WTC11 (cell line): ENCODE data around the gene ZNF341.

ENCODE experiments used
- CREM ChIP-seq: sonication (generic); formaldehyde crosslinking; IDR thresholded peaks from 2 replicates; pipeline ENCODE4 v1.8.1; 2022; ENCODE audit warnings: mild to moderate bottlenecking, missing genetic modification reagents, moderate library complexity
- HMGA2 ChIP-seq: fragments of 250-450 bp; sonication (Bioruptor Pico); IDR thresholded peaks from 2 replicates; pipeline ENCODE4 v1.4.0; 2021; ENCODE audit warnings: mild to moderate bottlenecking, moderate library complexity
- MYBL2 ChIP-seq: sonication (generic); formaldehyde crosslinking; IDR thresholded peaks from 2 replicates; pipeline ENCODE4 v1.8.1; 2023; ENCODE audit warnings: mild to moderate bottlenecking, moderate library complexity, missing genetic modification reagents
- NR3C1 ChIP-seq: sonication (generic); formaldehyde crosslinking; conservative IDR thresholded peaks from 2 replicates; pipeline ENCODE4 v1.8.1; 2023; ENCODE audit warnings: low read depth, mild to moderate bottlenecking, missing genetic modification reagents
- TF ChIP-seq, protein P1 (sequence below): fragments of 200-600 bp; IDR thresholded peaks from 2 replicates; pipeline ENCODE4 v1.8.0; 2022; ENCODE audit warnings: antibody characterized with exemption

DNA sequence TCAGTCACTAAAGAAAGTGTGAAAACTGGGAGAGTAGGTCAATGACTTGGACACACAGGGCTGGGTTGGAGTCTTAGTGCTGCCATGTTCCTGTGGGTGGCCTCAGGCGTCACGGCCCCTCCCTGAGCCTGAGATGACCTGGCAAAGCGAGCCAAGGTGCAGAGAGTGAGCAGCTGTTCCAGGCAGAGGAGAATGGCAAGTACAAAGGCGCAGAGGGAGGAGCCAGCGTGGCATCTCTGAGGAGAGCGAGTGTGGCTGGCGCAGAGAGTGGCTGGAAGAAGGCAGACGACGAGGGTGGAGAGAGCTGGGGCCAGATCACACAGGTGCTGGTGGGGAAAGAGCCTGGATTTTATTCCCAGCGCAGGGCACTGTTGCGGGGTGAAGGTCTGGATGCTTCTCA lies 58.8 kb downstream of the ZNF341 start:
- TF ChIP-seq, protein P1, sequence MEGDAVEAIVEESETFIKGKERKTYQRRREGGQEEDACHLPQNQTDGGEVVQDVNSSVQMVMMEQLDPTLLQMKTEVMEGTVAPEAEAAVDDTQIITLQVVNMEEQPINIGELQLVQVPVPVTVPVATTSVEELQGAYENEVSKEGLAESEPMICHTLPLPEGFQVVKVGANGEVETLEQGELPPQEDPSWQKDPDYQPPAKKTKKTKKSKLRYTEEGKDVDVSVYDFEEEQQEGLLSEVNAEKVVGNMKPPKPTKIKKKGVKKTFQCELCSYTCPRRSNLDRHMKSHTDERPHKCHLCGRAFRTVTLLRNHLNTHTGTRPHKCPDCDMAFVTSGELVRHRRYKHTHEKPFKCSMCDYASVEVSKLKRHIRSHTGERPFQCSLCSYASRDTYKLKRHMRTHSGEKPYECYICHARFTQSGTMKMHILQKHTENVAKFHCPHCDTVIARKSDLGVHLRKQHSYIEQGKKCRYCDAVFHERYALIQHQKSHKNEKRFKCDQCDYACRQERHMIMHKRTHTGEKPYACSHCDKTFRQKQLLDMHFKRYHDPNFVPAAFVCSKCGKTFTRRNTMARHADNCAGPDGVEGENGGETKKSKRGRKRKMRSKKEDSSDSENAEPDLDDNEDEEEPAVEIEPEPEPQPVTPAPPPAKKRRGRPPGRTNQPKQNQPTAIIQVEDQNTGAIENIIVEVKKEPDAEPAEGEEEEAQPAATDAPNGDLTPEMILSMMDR, result no peak
- TF ChIP-seq MYBL2 (CRISPR knock-in tag) (no peak), CREM (CRISPR knock-in tag) (no peak), HMGA2 (CRISPR knock-in tag) (no peak), NR3C1 (CRISPR knock-in tag) (no peak)
